ENCODE data around the gene CYFIP1. TPM values are rescaled to one million over a fixed set of nuclear protein-coding genes. Genes with fewer than 3 reads are reported as not detected.

CYFIP1 gene
- total RNA-seq, 2 donors from 2014 or later = 21.1 to 32.7 TPM

DNA sequence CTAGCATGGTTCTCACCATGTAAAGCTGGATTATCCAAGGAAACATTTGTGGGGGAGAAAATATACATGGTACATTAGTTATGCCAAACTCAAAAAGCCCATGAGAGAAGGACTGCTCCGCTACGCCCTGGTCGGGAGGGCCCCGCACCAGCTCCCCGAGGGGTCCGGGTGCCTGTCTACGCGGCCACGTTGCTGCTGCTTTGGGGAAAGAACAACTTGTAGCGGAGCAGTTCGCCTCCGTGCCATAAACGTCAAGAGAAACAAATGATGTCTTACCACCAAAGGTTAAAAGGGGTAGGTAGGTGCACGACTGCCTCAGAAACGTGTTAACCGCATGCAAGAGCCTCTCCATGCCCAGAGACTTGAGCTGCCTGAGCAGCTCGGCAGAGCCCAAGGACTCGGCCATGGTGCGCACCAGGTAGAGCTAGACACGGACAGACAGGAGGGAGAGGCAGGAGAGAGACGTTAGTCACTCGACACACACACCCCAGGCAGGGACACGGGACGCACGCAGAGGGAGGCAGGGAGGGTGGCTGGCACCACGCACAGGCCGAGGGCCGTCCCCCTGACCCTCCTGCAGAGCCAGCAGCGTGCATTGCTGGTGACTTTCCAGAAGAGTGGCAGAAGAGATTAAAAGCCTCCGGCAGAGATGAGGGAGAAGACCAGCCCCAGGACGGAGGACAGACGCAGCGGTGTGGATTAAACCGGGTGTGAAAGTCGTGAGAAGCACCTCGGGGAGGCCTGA lies 63.4 kb downstream of the CYFIP1 start:
- no peaks in the 10 kb centered on the region for H3K9me3 ChIP-seq
- no peak overlapping the region for H3K27ac ChIP-seq
- TF ChIP-seq, protein P1, sequence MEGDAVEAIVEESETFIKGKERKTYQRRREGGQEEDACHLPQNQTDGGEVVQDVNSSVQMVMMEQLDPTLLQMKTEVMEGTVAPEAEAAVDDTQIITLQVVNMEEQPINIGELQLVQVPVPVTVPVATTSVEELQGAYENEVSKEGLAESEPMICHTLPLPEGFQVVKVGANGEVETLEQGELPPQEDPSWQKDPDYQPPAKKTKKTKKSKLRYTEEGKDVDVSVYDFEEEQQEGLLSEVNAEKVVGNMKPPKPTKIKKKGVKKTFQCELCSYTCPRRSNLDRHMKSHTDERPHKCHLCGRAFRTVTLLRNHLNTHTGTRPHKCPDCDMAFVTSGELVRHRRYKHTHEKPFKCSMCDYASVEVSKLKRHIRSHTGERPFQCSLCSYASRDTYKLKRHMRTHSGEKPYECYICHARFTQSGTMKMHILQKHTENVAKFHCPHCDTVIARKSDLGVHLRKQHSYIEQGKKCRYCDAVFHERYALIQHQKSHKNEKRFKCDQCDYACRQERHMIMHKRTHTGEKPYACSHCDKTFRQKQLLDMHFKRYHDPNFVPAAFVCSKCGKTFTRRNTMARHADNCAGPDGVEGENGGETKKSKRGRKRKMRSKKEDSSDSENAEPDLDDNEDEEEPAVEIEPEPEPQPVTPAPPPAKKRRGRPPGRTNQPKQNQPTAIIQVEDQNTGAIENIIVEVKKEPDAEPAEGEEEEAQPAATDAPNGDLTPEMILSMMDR (IDR thresholded peaks at IDR 0.05) = no peak
- no peak for DNase-seq (ENCODE audit: low spot score)
- no peak overlapping the region for H3K4me3 ChIP-seq
- peaks cover 68% of the 10 kb centered on the region for H3K36me3 ChIP-seq
- H3K27me3 ChIP-seq = no peaks in the 10 kb centered on the region
- H3K4me1 ChIP-seq = no peaks in the 10 kb centered on the region

DNA sequence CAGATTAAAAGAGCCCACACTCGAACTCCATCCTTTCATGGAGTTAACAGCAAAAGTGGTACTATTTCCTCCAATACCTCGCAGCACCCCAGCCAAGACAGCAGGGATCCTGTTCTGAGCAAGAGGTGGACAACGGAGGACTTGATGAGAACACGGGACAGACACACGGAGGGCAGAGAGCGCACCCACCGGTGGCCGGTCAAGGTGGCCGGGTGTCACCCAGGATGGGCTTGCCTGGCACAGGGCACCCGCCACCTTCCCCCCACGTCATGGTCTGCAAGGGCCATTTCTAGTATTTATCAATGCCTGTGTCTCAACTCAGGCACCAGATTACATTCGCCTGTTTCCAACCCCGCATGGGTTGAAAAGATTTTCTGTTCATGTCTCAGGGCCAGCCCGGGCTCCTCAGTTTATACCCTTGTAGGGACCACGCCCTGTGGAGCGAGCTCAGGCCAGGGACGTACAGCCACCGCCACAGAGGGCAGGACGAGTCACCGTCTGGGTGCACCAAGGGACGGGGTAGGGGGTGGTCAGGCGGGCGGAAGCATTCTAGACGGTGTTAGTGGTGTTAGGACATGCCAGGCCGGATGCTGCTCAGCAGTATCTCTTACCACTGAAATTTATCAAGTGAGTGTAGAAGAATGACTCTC lies 64.2 kb downstream of the CYFIP1 start:
- Histone ChIP-seq H3K9me3 (no peaks in the 10 kb centered on the region), H3K36me3 (peaks cover 75% of the 10 kb centered on the region), H3K27ac (no peak overlapping the region), H3K4me3 (no peak overlapping the region), H3K27me3 (no peaks in the 10 kb centered on the region), H3K4me1 (no peaks in the 10 kb centered on the region)
- TF ChIP-seq, protein P1 (IDR thresholded peaks at IDR 0.05) = no peak
- no peak for DNase-seq (ENCODE audit: low spot score)

DNA sequence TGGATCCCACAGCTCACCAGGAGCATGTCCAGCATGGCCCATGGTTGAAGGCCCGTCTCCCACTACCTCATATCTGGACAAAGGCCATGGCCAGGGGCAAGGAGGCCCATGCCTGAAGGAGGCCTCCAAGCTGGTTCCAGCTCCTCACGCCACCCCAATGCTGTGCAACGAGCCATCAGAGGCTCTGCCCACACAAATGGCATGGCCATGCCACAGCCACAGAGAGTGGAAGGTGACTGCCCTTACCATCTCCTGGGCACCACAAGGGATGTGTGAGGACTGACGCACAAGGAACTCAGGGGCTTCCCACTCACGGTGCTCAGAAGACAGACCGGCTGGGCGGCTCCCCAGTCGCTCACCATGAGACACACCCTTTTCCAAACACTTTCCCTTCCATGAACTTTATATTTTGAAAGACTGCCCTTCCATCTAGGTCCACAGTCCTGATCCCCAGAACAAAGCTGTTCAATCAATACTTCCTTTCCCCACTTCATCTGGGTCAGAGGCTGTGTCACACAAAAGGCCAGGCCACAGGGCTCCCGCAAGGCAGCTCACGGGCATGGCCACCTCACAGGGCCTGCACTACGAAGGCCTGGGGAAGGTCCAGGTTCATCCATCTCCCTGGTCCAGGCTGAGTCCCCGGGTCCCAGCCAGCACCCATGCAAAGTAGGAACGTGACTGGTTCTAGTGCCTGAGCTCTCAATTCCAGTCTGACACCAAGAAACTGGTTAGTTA lies 66.4 kb downstream of the CYFIP1 start:
- no peak for DNase-seq (ENCODE audit: low spot score)
- Histone ChIP-seq H3K27ac (no peak overlapping the region), H3K9me3 (no peaks in the 10 kb centered on the region), H3K4me3 (no peak overlapping the region), H3K4me1 (no peaks in the 10 kb centered on the region), H3K36me3 (peaks cover 94% of the 10 kb centered on the region), H3K27me3 (no peaks in the 10 kb centered on the region)
- TF ChIP-seq, protein P1 (IDR thresholded peaks at IDR 0.05) = no peak

DNA sequence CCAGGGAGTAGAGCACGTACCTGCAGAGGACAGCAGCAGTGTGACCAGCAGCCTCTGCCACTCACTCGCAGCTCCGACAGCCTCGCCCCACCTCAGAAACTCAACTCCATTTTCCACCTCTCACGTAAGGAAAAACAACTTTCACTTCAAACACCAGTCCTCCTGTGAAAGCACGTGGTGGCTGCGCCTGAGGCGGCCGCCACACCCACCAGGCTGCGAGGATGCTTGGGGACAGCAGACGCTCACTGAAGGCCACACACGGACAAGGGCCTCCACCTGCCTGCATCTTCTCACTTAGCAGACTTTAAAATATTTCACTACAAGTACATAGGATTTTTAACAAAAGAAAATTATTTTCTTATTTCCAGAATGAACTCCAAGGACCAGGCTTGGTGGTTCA lies 67.9 kb downstream of the CYFIP1 start:
- H3K27me3 ChIP-seq = no peaks in the 10 kb centered on the region
- no peaks in the 10 kb centered on the region for H3K9me3 ChIP-seq
- peaks cover 93% of the 10 kb centered on the region for H3K36me3 ChIP-seq
- H3K27ac ChIP-seq = no peak overlapping the region
- no peak overlapping the region for H3K4me3 ChIP-seq
- no peak for DNase-seq (ENCODE audit: low spot score)
- no peaks in the 10 kb centered on the region for H3K4me1 ChIP-seq
- TF ChIP-seq, protein P1 (IDR thresholded peaks at IDR 0.05) = no peak

DNA sequence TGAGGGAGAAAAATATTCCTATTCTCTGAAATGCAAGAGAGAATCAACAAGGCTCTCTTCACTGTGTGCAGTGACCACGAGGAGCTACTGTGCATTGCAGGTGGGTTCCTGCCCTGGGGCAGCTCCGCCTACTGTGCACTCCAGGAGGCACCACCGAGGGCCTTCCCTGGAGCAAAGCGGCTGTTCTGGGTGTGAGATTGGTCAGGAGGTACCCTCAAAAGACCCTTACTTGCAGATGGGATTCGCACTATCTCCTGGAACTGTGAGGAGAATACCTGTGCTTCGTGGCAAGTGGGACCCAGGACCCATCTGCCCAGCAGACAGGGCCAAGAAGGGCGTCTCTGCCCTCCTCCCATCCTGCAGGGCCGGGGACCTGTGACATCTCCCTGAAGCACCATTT lies 68.9 kb downstream of the CYFIP1 start:
- no peaks in the 10 kb centered on the region for H3K9me3 ChIP-seq
- no peak for DNase-seq (ENCODE audit: low spot score)
- H3K27ac ChIP-seq = no peak overlapping the region
- no peaks in the 10 kb centered on the region for H3K4me1 ChIP-seq
- no peak overlapping the region for H3K4me3 ChIP-seq
- TF ChIP-seq, protein P1 (IDR thresholded peaks at IDR 0.05) = no peak
- peaks cover 93% of the 10 kb centered on the region for H3K36me3 ChIP-seq
- no peaks in the 10 kb centered on the region for H3K27me3 ChIP-seq

Measured in right atrium auricular region (tissue), 2 donors.